NOMO-1 treated with dmso at 0.1 percent for 144 hours (cell line): ENCODE measurements around the gene RHD.
"Not testable (repeated sequence)": the region's sequence is repeated elsewhere in the genome, so short reads cannot be mapped to it uniquely, and the experiment has no call there.

Experiments
- DNase-seq: peaks from one replicate; lab custom pipeline; 2025; ENCODE audit not compliant: unreplicated experiment; lab: John Stamatoyannopoulos, UW

Gene RHD

GRCh38 chr1:25347556-25347955, 75.2 kb downstream of the RHD start:
- DNase-seq = no peak

GRCh38 chr1:25349606-25350005, 77.3 kb downstream of the RHD start:
- DNase-seq = no peak

- no peak for DNase-seq
Observed at GRCh38 chr1:25355841-25356395, 83.6 kb downstream of the RHD start.

GRCh38 chr1:25356441-25356840, 84.1 kb downstream of the RHD start:
- DNase-seq = no peak

- DNase-seq = no peak
Observed at GRCh38 chr1:25356848-25357247, 84.5 kb downstream of the RHD start.

- DNase-seq = no peak
Observed at GRCh38 chr1:25360596-25361581, 88.6 kb downstream of the RHD start.

GRCh38 chr1:25361901-25362300, 89.6 kb downstream of the RHD start:
- no peak for DNase-seq

GRCh38 chr1:25362634-25363559, 90.6 kb downstream of the RHD start:
- not testable (repeated sequence) for DNase-seq

GRCh38 chr1:25369241-25369640, 96.9 kb downstream of the RHD start:
- no peak for DNase-seq

GRCh38 chr1:25369691-25370271, 97.5 kb downstream of the RHD start:
- not testable (repeated sequence) for DNase-seq

- DNase-seq = not testable (repeated sequence)
Observed at GRCh38 chr1:25371757-25372156, 99.4 kb downstream of the RHD start.

- not testable (repeated sequence) for DNase-seq
Observed at GRCh38 chr1:25378367-25378766, 106.1 kb downstream of the RHD start.
